Measurements from ENCODE around the gene PRLR. TPM values are rescaled to one million over a fixed set of nuclear protein-coding genes. Genes with fewer than 3 reads are reported as not detected.
"Not testable (repeated sequence)": the region's sequence is repeated elsewhere in the genome, so short reads cannot be mapped to it uniquely, and the experiment has no call there.

Gene PRLR
- total RNA-seq (2014; rRNA removed; shearing (Covaris generic)) = not detected in 2 replicates
- not detected in 2 replicates for polyA plus RNA-seq (2014; cell fraction: nucleus; rRNA removed)

- no peak for DNase-seq (ENCODE audit: extremely low read depth, low read depth)
Measured at GRCh38 chr5:35230038-35230611, at the start of gene PRLR. TSS of gene PRLR (minus strand) at chr5:35230487. CDS start at chr5:35089620, 140,867 bp downstream.

GRCh38 chr5:35274839-35275509, 44.7 kb upstream of the PRLR start:
- no peak for DNase-seq (ENCODE audit: extremely low read depth, low read depth)

- no peak for DNase-seq (ENCODE audit: extremely low read depth, low read depth)
Measured at GRCh38 chr5:35269006-35269405, 38.7 kb upstream of the PRLR start.

- no peak for DNase-seq (ENCODE audit: extremely low read depth, low read depth)
Measured at GRCh38 chr5:35266276-35266675, 36.0 kb upstream of the PRLR start.

- no peak for DNase-seq (ENCODE audit: extremely low read depth, low read depth)
Measured at GRCh38 chr5:35264509-35264908, 34.2 kb upstream of the PRLR start.

- no peak for DNase-seq (ENCODE audit: extremely low read depth, low read depth)
Measured at GRCh38 chr5:35263266-35263877, 33.1 kb upstream of the PRLR start.

- DNase-seq (ENCODE audit: extremely low read depth, low read depth) = no peak
Measured at GRCh38 chr5:35253582-35253981, 23.3 kb upstream of the PRLR start.

GRCh38 chr5:35252963-35253362, 22.7 kb upstream of the PRLR start:
- DNase-seq (ENCODE audit: extremely low read depth, low read depth) = no peak

GRCh38 chr5:35248843-35249780, 18.8 kb upstream of the PRLR start:
- no peak for DNase-seq (ENCODE audit: extremely low read depth, low read depth)

GRCh38 chr5:35247648-35248034, 17.4 kb upstream of the PRLR start:
- DNase-seq (ENCODE audit: extremely low read depth, low read depth) = no peak

- DNase-seq (ENCODE audit: extremely low read depth, low read depth) = no peak
Measured at GRCh38 chr5:35246900-35247647, 16.8 kb upstream of the PRLR start.

GRCh38 chr5:35246411-35246810, 16.1 kb upstream of the PRLR start:
- DNase-seq (ENCODE audit: extremely low read depth, low read depth) = no peak

GRCh38 chr5:35245371-35245770, 15.1 kb upstream of the PRLR start:
- DNase-seq (ENCODE audit: extremely low read depth, low read depth) = not testable (repeated sequence)

GRCh38 chr5:35244171-35244570, 13.9 kb upstream of the PRLR start:
- no peak for DNase-seq (ENCODE audit: extremely low read depth, low read depth)

- no peak for DNase-seq (ENCODE audit: extremely low read depth, low read depth)
Measured at GRCh38 chr5:35242702-35243258, 12.5 kb upstream of the PRLR start.

- DNase-seq (ENCODE audit: extremely low read depth, low read depth) = no peak
Measured at GRCh38 chr5:35240892-35241291, 10.6 kb upstream of the PRLR start.

- DNase-seq (ENCODE audit: extremely low read depth, low read depth) = no peak
Measured at GRCh38 chr5:35239911-35240610, 9.8 kb upstream of the PRLR start.

GRCh38 chr5:35239476-35239875, 9.2 kb upstream of the PRLR start:
- no peak for DNase-seq (ENCODE audit: extremely low read depth, low read depth)
